ENCODE data around the gene KREMEN1.
A peak's percentile ranks its signal among the peaks of the same experiment; 100 is the strongest.

Gene KREMEN1

DNA sequence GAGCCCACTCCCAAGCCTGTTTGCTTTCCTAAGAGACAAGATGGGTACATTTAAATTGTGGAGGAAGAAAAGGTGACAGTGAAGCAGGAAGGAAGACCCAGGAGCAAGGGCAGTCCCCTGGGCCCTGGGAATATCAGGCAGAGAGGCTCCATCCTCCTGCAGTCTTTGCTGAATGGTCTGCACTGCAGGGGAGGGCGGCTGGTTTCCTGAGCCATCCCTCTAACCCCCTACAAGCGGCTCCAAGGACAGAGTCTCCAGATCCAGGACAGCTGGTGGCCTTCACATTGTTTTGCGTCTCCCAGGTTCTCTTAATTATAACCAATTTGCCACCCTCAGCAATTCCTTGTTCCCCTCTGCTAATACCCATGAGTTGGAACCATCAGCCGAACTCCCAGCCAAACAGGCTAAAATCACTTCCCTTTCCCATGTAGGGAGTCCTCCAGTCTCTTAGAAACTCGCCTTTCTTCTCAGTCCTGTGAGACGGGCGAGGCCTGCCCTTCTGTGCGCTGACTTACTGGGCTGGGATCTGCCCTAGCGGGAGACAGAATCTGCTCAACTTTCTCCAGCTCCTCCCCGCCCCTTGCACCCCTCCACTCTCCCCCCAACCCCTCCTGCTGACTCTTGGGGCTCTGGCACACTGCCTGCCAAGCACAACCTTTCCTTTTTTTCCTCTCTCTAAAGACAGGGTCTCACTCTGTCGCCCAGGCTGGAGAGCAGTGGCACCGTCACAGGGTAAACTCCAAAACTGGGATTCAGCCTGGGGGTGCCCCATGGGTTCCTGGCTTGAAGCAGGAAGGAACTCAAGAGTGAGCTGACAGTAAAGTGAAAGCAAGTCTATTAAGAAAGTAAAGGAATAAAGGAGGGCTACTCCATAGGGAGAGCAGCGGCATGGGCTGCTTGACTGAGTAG lies 79.5 kb downstream of the KREMEN1 start:
- TF ChIP-seq, protein P1, sequence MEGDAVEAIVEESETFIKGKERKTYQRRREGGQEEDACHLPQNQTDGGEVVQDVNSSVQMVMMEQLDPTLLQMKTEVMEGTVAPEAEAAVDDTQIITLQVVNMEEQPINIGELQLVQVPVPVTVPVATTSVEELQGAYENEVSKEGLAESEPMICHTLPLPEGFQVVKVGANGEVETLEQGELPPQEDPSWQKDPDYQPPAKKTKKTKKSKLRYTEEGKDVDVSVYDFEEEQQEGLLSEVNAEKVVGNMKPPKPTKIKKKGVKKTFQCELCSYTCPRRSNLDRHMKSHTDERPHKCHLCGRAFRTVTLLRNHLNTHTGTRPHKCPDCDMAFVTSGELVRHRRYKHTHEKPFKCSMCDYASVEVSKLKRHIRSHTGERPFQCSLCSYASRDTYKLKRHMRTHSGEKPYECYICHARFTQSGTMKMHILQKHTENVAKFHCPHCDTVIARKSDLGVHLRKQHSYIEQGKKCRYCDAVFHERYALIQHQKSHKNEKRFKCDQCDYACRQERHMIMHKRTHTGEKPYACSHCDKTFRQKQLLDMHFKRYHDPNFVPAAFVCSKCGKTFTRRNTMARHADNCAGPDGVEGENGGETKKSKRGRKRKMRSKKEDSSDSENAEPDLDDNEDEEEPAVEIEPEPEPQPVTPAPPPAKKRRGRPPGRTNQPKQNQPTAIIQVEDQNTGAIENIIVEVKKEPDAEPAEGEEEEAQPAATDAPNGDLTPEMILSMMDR (IDR thresholded peaks at IDR 0.05; ENCODE audit: insufficient read depth, low read length, missing control alignments) = no peak
- POLR2A ChIA-PET = no interaction called here
- CTCF ChIA-PET = interaction anchor here (1.4 to 5.5 kb wide), 6 partner anchors 11 to 296 kb away, joined by 3 to 69 read pairs (median 15); partner anchors contain the start of gene C22orf31
- DNase-seq (ENCODE audit: low read depth, low spot score) = no peak
- H3K4me3 ChIP-seq (ENCODE audit: low read depth, low read length) = no peak overlapping the region

DNA sequence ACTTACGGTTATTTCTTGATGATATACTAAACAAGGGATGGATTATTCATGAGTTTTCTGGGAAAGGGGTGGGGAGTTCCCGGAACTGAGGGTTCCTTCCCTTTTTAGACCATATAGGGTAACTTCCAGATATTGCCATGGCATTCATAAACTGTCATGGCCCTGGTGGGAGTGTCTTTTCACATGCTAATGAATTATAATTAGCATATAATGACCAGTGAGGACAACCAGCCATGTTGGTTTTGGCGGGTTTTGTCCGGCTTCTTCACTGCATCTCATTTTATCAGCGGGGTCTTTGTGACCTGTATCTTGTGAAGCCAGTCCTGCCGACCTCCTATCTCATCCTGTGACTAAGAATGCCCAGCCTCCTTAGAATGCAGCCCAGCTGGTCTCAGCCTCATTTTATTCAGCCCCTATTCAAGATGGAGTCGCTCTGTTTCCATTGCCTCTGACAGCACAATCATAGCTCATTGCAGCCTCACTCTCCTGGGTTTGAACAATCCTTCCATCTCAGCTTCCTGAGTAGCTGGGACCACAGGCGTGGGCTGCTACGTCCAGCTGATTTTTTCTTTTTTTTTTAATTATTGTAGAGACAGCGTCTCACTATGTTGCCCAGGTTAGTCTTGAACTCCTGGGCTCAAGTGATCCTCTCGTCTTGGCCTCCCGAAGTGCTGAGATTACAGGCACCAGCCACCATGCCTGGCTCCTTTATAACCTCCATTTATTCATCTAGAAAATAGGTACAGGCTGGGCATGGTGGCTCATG lies 80.3 kb downstream of the KREMEN1 start:
- ChIA-PET CTCF (interaction anchor here (0.9 to 5.5 kb wide), 32 partner anchors 11 to 553 kb away, joined by 3 to 69 read pairs (median 7); partner anchors contain the start of gene C22orf31), POLR2A (no interaction called here)
- TF ChIP-seq, protein P1 (IDR thresholded peaks at IDR 0.05; ENCODE audit: insufficient read depth, low read length, missing control alignments) = no peak
- H3K4me3 ChIP-seq (ENCODE audit: low read depth, low read length) = no peak overlapping the region
- no peak for DNase-seq (ENCODE audit: low read depth, low spot score)

DNA sequence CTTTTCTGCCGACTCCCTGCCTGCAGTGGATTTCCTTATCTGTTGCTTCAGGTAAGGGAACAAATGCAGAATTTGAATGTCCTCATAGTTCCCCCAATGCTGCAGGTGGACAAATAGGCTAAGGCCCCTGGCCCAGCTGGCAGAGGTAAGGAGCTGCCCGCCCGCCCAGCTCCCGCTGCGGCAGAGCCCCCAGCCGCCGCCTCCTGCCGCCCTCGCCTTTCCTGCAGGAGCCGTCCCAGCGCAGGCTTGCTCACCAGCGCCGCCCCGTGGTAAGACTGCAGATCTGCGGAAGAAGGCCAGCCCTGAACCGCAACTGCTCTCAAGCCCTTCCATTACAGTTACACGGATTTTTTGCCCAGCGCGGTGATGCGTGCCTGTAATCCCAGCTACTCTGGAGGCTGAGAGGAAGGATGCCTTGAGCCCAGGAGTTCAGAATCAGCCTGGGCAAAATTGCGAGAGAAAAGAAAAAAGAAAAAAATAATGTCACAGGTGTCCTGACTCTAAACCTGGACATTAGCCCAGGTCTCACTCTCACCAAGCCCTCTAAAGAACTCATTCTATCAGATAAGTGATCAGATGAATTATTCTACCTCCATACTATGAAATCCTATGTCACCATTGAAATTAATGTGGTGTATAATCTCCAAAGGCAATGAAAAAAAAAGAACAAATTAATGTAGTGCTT lies 81.7 kb downstream of the KREMEN1 start:
- TF ChIP-seq, protein P1 (IDR thresholded peaks at IDR 0.05; ENCODE audit: insufficient read depth, low read length, missing control alignments) = peak; percentile 98
- H3K4me3 ChIP-seq (ENCODE audit: low read depth, low read length) = no peak overlapping the region
- DNase-seq (ENCODE audit: low read depth, low spot score) = no peak
- ChIA-PET POLR2A (no interaction called here), CTCF (interaction anchor here (0.6 to 5.5 kb wide), 57 partner anchors 8 to 554 kb away, joined by 3 to 69 read pairs (median 5); partner anchors contain the start of genes C22orf31 and EMID1)

DNA sequence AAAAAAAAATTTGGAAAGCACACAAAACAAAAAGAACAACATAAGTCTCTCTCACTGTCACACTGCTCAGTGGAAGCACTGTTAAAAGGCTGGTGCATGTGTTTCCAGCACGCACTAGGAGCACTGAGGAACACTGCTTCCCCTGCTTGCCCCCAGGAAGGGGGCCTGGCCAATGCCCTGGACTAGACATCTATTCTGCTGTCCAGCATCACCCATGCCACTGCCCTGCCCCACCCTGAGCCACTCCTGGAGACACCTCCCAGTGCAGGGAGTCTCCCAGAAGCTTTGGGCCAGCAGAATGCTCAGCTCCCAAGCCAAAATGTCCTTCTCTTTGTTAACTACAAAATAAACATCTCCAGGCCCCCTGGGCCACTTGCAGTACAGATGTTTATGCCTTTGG lies 83.1 kb downstream of the KREMEN1 start:
- H3K4me3 ChIP-seq (ENCODE audit: low read depth, low read length) = no peak overlapping the region
- CTCF ChIA-PET = interaction anchor here (0.9 to 5.5 kb wide), 5 partner anchors 17 to 300 kb away, joined by 3 to 44 read pairs (median 12); no protein-coding TSS in a partner anchor
- POLR2A ChIA-PET = no interaction called here
- TF ChIP-seq, protein P1 (IDR thresholded peaks at IDR 0.05; ENCODE audit: insufficient read depth, low read length, missing control alignments) = no peak
- no peak for DNase-seq (ENCODE audit: low read depth, low spot score)

DNA sequence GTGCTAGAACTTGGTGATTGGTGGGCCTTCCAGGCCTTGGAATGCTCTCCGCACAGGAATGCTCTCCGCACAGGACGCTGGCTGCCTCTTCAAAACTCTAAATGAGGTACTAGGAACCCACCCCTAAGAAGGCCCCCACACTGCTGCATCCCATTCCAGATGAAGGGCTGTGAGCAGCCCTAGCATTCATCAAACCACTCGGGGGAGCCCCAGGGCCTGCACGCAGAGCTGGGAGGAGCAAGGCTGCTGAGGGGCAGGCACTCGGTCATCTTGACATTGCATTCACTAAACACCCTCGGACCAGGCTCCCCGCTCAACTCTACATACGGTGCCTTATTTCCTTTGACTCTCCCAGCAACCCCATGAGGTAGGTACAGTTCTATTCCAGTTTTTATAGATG lies 83.7 kb downstream of the KREMEN1 start:
- TF ChIP-seq, protein P1 (IDR thresholded peaks at IDR 0.05; ENCODE audit: insufficient read depth, low read length, missing control alignments) = peak; percentile 32
- POLR2A ChIA-PET = no interaction called here
- no peak overlapping the region for H3K4me3 ChIP-seq (ENCODE audit: low read depth, low read length)
- CTCF ChIA-PET = interaction anchor here (1.5 to 5.5 kb wide), 3 partner anchors 29 to 115 kb away, joined by 3 to 44 read pairs (median 12); no protein-coding TSS in a partner anchor
- no peak for DNase-seq (ENCODE audit: low read depth, low spot score)
